NCI-H748 treated with DMSO at 0.1 percent for 48 hours (cell line): Measurements from ENCODE around the gene GJB4.

Experiments
- DNase-seq: peaks from one replicate; lab custom pipeline; 2025; lab: John Stamatoyannopoulos, UW

GJB4 gene

DNA sequence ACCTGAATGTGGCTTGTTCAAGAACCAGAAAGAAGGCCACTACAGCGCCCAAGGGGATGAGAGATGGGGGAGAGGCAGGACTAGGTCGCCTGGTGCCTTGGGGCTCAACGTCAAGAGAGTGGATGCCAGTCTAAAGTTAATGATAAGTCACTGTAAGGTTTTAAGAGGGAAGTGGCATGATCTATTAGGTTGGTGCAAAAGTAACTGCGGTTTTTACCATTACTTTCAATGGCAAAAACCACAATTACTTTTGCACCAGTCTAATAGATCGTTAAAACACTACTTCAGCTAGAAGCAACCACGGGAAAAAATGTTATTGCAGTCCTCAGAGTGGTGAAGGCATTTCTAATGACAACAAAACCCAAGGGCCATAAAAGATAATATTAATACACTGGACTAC, 18.8 kb downstream of the GJB4 start:
- DNase-seq: no peak

DNA sequence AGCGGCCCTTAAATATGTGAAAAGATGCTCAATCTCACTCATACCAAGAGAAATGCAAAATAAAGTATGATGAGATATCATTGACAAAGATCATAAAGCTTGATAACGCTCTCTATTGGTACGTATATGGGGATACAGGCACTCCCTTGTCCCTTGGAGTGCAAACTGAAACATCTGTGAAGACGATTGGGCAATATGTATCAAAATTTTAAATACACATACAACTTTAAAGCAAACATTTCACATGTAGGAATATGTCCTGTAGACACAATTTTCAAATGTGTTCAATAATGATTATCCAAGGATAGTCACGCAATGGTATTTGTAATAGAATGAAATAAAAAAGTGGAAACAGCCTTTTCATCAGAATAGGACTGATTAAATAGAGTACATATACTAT, 19.5 kb downstream of the GJB4 start:
- DNase-seq: no peak

DNA sequence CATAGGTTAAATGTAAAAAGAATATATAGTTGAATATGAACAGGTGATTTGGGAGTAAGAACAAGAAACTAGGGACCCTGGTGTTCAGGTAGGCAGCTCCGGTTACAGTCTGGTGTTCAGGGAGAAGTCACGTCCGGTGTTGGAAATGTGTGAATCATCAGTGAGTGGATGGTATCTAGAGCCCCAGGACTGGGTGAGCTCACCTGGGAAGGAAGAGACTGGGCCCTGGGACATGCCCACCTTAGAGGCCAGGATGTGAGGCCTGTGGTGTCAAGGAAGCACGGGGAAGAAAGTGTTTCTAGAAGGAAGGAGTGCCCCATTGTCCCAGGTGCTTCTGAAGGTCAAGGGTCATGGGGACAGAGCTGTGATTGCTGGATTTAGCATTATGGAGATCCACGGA, 20.0 kb downstream of the GJB4 start:
- DNase-seq: no peak

DNA sequence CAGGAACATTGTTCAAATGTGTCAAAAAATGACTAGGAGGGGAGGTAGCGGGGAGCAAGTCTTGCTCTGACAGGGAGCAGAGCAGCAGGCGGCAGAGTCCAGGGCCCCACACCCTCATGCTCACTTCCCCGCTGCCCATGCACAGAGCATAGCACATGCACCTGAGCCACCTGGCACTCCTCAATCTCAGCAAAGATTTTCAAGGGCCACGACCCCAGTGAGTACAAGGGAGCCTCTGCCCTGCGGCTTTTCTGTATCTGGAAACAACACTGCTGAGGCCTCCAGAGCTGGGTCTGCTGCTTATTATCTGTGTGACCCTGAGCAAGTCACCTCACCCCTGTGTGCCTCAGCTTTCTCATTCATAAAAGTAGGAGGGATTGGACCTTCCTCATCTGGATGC, 20.4 kb downstream of the GJB4 start:
- no peak for DNase-seq

DNA sequence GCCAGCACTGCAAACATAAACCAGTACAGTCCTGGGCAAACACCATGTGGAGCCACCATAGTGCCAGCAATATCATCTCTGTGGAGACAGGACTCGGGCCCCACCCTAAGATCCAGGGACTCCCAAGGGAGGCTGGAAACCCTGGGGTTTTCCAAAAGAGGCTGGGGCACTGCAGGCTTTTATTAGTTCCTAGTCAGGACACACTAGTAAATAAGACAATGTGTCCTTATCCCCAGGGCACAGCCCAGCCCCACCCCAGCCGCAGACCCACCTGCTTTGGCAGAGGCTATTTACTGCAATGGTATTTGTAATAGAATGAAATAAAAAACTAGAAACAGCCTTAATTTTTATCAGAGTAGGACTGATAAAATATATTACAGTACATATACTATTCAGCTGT, 21.0 kb downstream of the GJB4 start:
- DNase-seq: no peak

DNA sequence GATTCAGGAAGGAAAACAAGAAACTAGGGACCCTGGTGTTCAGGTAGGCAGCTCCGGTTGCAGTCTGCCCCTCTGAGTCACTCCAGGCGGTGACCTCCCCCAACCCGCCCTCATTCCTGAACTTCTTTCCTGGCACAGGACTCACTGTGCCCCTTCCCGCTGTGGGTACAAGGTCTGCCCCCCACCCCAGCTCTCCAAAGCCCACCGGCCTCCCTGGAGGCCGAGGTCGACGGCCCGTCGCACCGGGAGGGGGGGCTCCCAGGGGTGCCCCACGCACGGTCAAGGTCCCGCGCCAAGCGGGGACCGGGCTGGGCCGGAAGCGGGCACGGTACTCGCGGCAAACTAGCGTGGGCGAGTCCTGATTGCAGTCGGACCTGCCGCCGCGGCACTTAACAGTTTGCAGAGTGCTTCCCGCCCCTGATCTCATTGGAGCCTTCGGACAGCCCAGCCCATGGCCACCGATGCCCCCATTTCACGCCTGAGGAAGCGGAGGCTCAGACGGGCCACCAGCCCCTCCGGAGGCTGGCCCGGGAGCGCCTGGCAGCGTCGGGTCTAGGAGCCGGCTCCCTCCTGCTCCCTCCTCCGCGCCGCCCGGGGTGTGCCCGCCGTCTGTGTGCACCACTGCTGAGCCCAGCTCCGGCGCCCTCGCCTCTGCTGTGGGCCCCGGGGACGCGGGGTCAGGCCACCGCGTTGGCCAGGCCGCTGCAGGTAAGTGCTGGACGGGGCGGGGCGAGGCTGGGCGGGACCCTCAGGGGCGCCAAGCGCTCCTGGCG, 21.7 kb downstream of the GJB4 start, which contains the start of gene GJB3:
Gene GJB3, plus strand, starts transcription at position 144 of the 773 bp plus-strand sequence. CDS start 3,549 bp downstream, outside the sequence.
- no peak for DNase-seq

DNA sequence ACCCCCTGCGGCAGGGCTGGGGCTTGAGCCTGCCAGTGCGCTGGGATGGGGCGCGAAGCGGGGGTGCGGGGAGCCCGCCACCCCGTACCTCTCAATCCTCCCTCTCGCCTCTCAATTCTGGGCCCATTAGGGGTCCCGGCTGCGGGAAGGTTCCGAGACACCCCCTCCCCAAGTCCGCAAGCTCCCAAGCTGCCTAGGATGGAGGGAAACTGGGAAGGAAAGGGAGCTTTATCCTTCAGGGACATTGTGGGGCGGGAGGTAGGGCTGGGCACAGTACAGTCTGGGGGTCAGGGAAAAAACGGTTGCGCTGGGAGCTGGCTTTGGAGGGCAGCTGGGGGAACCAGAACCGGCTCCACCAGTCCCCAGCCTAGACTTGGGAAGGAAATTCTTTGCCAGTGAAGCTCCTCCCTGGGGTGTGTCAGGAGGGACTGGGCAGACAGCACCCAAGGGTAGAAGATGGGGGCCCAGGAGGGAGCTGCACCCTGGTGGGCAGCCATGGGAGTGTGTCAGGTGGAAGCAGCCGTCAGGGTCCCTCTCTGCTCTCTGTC, 22.4 kb downstream of the GJB4 start:
- DNase-seq: no peak

DNA sequence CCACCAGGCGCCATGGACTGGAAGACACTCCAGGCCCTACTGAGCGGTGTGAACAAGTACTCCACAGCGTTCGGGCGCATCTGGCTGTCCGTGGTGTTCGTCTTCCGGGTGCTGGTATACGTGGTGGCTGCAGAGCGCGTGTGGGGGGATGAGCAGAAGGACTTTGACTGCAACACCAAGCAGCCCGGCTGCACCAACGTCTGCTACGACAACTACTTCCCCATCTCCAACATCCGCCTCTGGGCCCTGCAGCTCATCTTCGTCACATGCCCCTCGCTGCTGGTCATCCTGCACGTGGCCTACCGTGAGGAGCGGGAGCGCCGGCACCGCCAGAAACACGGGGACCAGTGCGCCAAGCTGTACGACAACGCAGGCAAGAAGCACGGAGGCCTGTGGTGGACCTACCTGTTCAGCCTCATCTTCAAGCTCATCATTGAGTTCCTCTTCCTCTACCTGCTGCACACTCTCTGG, 25.2 kb downstream of the GJB4 start:
- DNase-seq: no peak

DNA sequence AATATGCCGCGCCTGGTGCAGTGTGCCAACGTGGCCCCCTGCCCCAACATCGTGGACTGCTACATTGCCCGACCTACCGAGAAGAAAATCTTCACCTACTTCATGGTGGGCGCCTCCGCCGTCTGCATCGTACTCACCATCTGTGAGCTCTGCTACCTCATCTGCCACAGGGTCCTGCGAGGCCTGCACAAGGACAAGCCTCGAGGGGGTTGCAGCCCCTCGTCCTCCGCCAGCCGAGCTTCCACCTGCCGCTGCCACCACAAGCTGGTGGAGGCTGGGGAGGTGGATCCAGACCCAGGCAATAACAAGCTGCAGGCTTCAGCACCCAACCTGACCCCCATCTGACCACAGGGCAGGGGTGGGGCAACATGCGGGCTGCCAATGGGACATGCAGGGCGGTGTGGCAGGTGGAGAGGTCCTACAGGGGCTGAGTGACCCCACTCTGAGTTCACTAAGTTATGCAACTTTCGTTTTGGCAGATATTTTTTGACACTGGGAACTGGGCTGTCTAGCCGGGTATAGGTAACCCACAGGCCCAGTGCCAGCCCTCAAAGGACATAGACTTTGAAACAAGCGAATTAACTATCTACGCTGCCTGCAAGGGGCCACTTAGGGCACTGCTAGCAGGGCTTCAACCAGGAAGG, 25.8 kb downstream of the GJB4 start:
- DNase-seq: no peak

DNA sequence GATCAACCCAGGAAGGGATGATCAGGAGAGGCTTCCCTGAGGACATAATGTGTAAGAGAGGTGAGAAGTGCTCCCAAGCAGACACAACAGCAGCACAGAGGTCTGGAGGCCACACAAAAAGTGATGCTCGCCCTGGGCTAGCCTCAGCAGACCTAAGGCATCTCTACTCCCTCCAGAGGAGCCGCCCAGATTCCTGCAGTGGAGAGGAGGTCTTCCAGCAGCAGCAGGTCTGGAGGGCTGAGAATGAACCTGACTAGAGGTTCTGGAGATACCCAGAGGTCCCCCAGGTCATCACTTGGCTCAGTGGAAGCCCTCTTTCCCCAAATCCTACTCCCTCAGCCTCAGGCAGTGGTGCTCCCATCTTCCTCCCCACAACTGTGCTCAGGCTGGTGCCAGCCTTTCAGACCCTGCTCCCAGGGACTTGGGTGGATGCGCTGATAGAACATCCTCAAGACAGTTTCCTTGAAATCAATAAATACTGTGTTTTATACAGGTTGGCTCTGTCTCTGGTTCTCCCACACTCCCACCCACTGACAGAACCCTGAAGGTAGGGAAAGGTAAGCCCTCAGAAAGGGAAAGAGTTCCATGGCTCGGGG, 26.4 kb downstream of the GJB4 start:
- no peak for DNase-seq

DNA sequence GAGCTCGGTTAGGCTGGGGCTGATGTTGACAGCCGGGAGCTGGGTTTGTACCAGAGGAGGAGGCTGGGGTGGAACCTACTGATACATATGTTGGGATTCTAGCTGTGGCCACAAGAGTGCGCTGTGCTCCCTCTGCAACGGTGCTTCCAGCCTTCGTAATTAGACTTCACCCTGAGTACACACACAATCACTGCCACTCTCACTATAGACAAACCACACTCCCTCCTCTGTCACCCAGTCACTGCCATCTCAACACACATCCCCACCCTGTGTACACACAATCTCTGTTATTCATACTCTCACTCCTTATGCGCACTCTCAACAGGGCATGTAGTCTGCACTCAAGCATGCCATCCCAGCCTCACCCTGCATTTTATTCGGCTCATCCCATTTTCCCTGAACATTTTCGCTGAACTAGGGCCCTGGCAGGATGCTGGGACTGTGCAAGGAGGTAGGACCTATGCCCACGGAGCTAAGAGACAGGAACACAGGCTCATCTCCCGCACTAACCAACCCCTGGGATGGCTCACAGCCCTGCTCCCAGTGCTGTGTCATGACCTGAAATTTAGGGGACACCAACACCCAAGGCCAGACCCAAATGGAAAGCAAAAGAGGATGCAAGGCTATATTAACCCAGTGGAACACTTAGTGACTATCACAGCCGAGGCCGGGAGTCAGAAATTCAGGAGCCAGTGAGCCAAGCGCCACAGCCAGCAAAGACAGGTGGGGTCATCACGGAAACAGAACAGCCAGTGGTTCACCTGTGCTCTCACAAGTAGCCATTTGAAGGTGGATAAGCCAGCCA, 27.2 kb downstream of the GJB4 start:
- peak; percentile 78 for DNase-seq

DNA sequence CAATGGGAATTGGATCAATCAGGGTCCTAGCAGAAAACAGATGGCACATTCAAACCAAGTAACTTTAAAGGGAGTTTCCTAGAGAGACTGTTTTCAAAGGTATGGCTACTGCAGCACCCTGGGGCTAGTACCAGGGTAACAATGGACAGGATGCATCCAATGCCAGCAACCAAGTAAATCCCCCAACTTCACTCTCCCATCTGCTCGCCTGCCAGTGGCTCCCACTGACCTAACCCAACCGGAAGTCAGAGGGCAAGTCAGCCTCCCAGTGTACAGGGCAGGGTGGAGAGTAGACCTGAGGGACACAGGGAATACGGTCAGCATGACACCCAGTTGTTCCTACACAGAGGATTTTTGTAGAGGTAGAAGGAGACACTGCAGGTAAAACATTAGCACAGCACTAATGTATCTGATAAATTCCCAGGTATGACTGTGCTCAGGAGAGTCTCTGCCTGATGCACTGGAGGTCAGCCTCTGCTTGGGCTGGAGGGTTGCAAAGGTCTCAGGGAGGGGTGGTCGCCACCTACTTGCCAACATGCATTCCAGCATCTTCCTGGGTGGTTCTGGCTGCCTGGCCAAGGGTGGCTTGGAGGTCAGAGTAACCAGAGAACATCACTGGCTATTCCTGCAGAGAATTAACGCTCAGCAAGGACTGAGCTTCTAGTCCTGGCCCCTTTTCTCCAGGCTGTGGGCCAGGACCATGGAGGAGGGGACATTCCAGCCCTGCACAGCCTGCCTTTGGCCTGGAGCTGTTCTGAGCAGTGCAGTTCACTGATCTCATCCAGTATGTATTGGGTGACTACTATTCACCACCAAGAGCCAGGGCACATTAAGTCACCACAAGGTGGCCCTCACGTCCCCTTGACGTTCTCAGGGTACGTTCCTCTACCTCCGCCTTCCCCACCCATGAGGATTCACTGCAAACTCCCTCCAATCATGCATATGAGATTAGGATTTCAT, 28.2 kb downstream of the GJB4 start:
- DNase-seq: no peak

DNA sequence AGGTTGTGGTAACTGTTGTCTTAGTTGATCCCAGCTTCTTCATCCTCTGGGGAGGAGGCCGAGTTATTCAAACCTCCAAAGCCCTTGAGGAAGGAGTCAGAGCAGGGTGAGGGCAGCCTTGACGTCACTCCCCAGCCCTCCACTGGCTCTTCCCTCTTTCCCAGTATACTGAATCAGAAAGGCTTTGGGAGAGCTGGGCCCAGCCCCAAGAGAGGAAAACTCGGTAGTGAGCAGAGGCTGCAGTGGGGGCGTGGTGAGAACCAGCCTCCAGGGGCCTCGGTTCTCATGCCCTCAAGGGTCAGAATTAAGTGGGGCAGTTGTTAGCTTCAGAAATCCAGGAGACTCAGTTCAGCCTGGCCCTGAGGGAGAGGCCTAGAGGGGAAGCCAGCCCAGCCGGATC, 31.4 kb downstream of the GJB4 start:
- DNase-seq: no peak

DNA sequence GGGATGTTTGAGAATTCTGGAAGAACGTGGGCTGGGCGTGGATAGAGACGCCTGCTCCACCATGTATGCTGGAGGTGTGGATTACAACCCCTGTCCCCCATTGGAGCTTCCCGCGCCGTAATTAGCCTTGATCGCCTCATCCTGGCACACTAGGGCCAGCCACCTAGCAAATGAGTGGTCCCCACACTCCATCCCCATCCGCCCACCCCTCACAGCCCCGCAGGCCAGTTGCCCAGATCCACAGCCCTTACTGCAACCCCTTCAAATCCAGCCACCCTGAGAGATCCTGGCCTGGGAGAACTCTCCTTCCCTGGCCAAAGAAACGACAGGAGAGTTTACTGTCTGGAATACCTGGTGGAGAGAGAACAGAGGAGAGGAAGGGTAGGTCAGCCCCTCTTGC, 32.9 kb downstream of the GJB4 start:
- DNase-seq: no peak

DNA sequence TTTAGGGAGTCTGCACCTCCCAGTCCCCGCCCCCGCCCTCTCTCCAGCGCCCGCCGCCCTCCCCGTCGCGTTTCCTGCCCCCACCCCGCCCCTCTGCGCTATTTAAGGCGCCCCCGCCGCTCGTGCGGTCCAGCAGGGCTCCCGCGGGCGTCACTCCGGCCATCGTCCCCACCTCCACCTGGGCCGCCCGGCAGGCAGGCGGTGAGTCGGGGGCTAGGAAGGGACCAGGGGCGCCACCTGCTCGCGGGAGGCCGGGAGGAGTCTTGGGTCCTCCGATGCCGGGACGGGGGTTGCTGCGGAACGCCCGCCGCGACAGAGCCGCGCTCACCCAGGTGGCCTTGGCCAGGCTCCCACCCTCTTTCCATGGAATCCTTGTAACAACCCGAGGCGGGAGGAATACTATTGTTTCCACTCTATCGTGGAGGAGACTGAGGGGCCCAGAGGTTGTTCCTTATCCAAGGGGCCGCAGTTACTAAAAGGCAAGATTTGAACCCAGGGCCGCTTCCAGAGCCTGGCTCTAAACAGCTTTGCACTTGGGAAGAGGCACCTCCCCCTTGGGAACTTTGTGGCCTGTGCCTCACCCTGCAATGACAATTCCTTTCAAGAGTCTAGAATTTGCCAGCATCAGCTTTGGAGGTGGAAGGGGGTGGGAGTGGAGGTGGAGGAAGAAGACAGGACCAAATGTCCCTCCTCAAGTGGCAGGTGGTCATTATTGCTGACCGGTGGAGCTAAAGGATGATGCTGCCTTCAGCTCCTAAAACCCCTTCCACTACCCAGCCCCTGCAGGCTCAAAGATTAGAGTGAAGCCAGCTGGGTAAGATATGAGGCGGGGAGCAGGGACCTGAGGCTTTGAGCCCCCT, 33.6 kb downstream of the GJB4 start, which contains the start of gene GJA4:
Gene GJA4, plus strand, starts transcription at position 132 of the 860 bp plus-strand sequence. CDS start 1,215 bp downstream, outside the sequence.
- DNase-seq: no peak

DNA sequence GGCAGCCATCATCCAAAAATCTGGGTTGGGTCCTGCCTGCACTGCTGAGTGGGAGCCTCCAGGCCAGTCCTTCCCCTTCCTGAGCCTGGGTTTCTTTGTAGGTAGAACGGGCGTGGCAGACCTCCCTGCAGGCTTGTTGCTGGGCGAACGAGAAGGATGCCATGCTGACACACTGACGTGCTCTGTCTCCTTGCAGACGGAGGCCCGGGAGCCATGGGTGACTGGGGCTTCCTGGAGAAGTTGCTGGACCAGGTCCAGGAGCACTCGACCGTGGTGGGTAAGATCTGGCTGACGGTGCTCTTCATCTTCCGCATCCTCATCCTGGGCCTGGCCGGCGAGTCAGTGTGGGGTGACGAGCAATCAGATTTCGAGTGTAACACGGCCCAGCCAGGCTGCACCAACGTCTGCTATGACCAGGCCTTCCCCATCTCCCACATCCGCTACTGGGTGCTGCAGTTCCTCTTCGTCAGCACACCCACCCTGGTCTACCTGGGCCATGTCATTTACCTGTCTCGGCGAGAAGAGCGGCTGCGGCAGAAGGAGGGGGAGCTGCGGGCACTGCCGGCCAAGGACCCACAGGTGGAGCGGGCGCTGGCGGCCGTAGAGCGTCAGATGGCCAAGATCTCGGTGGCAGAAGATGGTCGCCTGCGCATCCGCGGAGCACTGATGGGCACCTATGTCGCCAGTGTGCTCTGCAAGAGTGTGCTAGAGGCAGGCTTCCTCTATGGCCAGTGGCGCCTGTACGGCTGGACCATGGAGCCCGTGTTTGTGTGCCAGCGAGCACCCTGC, 34.7 kb downstream of the GJB4 start:
- no peak for DNase-seq

DNA sequence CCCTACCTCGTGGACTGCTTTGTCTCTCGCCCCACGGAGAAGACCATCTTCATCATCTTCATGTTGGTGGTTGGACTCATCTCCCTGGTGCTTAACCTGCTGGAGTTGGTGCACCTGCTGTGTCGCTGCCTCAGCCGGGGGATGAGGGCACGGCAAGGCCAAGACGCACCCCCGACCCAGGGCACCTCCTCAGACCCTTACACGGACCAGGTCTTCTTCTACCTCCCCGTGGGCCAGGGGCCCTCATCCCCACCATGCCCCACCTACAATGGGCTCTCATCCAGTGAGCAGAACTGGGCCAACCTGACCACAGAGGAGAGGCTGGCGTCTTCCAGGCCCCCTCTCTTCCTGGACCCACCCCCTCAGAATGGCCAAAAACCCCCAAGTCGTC, 35.2 kb downstream of the GJB4 start:
- no peak for DNase-seq

DNA sequence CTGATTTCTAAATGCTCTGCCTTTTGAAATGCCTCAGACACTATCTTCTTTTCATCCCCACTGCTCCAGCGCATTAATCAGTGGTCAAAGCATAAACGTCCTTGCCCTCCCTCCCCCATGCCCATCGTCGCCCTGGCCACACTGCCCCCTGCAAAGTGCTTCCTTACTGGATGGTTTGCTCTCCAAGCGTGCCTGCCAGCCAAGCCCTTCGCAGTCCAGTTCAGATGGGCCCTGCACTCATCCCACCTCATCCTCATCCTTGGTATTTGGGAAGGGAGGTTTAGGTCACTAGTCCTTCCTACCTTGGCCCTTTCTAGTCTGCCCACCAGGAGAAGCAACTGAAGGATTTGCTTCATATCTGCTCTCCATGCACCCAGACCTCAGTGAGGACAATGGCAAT, 36.4 kb downstream of the GJB4 start:
- DNase-seq: no peak

DNA sequence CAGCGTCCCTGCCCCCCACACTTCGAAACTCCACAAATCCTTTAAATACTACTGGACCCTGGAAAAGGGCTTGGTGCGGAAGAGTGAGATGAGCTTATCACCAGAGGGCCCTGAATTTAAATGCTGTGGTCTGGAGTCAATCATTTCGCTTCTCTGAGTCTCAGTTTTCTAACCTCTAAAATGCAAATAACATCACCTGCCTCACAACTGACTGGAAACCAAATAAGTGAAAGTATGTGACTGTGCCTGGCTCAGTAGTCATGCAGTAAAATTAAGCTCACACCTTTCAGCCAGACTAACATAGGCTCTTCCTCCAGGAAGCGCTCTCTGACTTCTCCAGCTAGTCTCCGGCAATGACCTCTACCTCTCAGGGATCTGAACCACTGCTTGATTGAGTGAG, 37.5 kb downstream of the GJB4 start:
- DNase-seq: no peak
